Measurements from ENCODE around the gene FLII. TPM values are rescaled to one million over a fixed set of nuclear protein-coding genes. Genes with fewer than 3 reads are reported as not detected.

Gene FLII
- total and polyA plus RNA-seq, 12 donors, result 150 to 652 (median 297) TPM

DNA sequence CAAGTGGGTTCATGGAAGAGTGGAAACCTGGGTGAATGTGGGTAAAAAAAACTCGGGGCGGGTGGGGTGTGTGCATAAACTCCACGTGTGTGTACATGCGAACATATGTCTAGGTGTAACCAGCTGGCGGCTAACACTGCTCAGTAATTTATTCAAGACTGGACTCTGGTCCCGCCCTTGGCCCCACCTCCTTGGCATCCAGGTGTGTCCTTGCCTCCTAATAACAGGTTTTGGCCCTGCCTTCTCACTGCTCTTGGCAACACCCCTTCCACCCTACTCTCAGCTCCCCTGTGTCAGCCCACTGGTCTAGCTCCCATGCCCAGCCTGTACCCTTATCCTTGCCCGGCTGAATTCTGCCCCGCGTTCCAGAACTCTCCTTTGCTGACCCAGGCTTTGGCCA, 8.3 kb downstream of the FLII start:
- H3K27me3 ChIP-seq, result no peaks in the 10 kb centered on the region
- WGBS, 4 donors, result 86 to 90% (median 88%) methylated on average over 9 of the region's 9 CpGs

DNA sequence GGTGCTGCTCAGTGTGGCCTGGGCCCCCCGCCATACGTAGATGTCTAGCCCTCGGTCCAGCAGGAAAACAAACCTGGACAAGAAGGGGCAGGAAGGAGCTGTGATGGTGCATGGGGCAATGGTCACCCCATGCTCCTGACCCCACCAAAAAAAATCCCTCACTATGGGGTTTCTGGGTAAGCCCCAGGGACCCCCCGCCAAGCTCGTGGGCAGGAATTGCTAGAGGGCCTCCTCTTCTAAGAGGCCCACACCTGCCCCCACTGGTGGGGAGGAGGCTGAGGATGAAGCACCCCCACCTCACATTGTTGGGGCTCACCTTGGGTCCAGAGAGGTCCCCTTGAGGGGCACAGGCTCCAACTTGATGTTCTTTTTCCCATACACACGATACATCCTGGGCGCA, 9.7 kb downstream of the FLII start:
- Histone ChIP-seq H3K27me3 (no peaks in the 10 kb centered on the region), H3K36me3 (replicated peaks in 1 of 2) (peaks cover 0 to 91% of the 10 kb centered on the region in 2 donors), H3K4me3 (no peak overlapping the region), H3K4me1 (replicated peaks in 1 of 2) (peaks cover 14 to 25% of the 10 kb centered on the region in 2 donors), H3K9me3 (replicated peaks in 1 of 3) (no peaks in the 10 kb centered on the region), H3K27ac (peak overlapping the region in 1 of 5 donors; percentile 80)
- TF ChIP-seq, protein P1, sequence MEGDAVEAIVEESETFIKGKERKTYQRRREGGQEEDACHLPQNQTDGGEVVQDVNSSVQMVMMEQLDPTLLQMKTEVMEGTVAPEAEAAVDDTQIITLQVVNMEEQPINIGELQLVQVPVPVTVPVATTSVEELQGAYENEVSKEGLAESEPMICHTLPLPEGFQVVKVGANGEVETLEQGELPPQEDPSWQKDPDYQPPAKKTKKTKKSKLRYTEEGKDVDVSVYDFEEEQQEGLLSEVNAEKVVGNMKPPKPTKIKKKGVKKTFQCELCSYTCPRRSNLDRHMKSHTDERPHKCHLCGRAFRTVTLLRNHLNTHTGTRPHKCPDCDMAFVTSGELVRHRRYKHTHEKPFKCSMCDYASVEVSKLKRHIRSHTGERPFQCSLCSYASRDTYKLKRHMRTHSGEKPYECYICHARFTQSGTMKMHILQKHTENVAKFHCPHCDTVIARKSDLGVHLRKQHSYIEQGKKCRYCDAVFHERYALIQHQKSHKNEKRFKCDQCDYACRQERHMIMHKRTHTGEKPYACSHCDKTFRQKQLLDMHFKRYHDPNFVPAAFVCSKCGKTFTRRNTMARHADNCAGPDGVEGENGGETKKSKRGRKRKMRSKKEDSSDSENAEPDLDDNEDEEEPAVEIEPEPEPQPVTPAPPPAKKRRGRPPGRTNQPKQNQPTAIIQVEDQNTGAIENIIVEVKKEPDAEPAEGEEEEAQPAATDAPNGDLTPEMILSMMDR (IDR thresholded peaks at IDR 0.05), result no peak
- no peak for TF ChIP-seq POLR2A (IDR thresholded peaks at IDR 0.05)
- intact Hi-C loops (cut with DNase I), result no loop called here
- WGBS, 4 donors, result 78 to 91% (median 83%) methylated on average over 5 to 7 of the region's 7 CpGs
- no peak for DNase-seq

More for the DNA sequence above, 8.3 kb downstream of the FLII start:
- Histone ChIP-seq H3K27ac (no peak overlapping the region), H3K9me3 (replicated peaks in 1 of 3) (no peaks in the 10 kb centered on the region), H3K4me3 (no peak overlapping the region), H3K4me1 (replicated peaks in 1 of 2) (peaks cover 14 to 25% of the 10 kb centered on the region in 2 donors), H3K36me3 (replicated peaks in 1 of 2) (peaks cover 0 to 100% of the 10 kb centered on the region in 2 donors)
- DNase-seq, result no peak
- intact Hi-C loops (cut with DNase I), result loop anchor here in 1 of 2 donors (10.0 kb wide), 1 partner anchor 65 kb away; the partner anchor contains the start of gene ALKBH5
- TF ChIP-seq, protein P1 (IDR thresholded peaks at IDR 0.05), result no peak
- TF ChIP-seq POLR2A (IDR thresholded peaks at IDR 0.05), result no peak

DNA sequence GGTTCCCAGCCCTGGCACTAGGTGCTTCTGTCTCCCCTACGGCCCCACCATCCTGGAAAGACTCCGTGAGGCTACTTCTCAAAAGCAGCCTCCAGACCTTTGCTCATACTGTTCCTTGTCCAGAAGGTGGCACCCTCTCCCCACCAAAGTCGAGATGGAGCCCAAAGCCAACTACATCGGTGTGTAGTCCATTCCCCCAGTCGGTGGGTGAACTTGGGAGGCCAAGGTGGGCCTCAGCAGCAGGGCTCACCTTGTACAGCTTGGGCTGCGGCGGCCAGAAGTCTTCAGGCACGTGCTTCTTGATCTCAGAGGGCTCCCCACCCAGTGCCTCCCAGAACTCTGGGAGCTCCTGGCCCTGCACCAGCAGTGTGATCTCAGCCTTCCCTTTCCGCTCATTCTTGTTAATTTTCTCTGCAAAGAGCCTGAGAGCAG, 10.2 kb downstream of the FLII start:
- TF ChIP-seq, protein P1 (IDR thresholded peaks at IDR 0.05), result peak; percentile 38 to 79 (median 71)
- no peak for TF ChIP-seq POLR2A (IDR thresholded peaks at IDR 0.05)
- 20 to 28% (median 23%) methylated on average over 6 to 9 of the region's 9 CpGs for WGBS, 4 donors
- Histone ChIP-seq H3K27me3 (no peaks in the 10 kb centered on the region), H3K9me3 (replicated peaks in 1 of 3) (no peaks in the 10 kb centered on the region), H3K27ac (peak overlapping the region in 2 of 5 donors; percentile 80 to 83), H3K4me3 (no peak overlapping the region), H3K36me3 (replicated peaks in 1 of 2) (peaks cover 0 to 86% of the 10 kb centered on the region in 2 donors), H3K4me1 (replicated peaks in 1 of 2) (peaks cover 14 to 25% of the 10 kb centered on the region in 2 donors)
- peak; percentile 70 to 85 (median 76) for DNase-seq
- intact Hi-C loops (cut with DNase I), result no loop called here

DNA sequence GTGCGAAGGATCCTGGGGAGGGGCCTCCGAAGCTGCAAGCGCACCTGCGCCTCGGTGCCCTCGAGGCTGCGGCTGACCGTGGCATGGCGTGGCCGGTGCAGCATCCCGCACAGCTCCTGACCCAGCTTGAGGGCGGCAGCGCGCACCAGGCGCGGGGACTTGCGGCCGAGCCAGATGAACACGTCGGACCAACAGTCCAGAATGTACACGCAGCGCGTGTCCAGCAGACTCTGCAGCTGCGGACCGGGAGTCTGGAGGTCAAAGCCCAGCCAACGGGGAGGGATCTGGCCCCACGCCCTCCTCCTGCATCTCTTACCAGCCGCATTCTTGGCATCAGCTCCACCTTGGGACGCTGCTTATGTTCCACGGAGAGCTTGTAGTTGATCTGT, 10.9 kb downstream of the FLII start:
- intact Hi-C loops (cut with DNase I), result no loop called here
- H3K36me3 ChIP-seq (replicated peaks in 1 of 2), result peaks cover 0 to 79% of the 10 kb centered on the region in 2 donors
- H3K27me3 ChIP-seq, result no peaks in the 10 kb centered on the region
- peak; percentile 66 to 90 (median 87) for DNase-seq
- TF ChIP-seq, protein P1 (IDR thresholded peaks at IDR 0.05), result no peak
- no peak for TF ChIP-seq POLR2A (IDR thresholded peaks at IDR 0.05)
- H3K27ac ChIP-seq, result peak overlapping the region in 4 of 5 donors; percentile 33 to 83 (median 75)
- no peaks in the 10 kb centered on the region for H3K9me3 ChIP-seq (replicated peaks in 1 of 3)
- peaks cover 14 to 25% of the 10 kb centered on the region in 2 donors for H3K4me1 ChIP-seq (replicated peaks in 1 of 2)
- WGBS, 4 donors, result 22 to 54% (median 47%) methylated on average over 5 to 30 of the region's 30 CpGs
- peak overlapping the region in 1 of 4 donors; percentile 9 for H3K4me3 ChIP-seq

Measured in adrenal gland (tissue), 12 donors.